Upper lobe of right lung (tissue), 1 donor: ENCODE results near the gene ARMC9. TPM values are rescaled to one million over a fixed set of nuclear protein-coding genes. Genes with fewer than 3 reads are reported as not detected.

ENCODE experiments used
- ATAC-seq: fragments of 200-7000 bp; cut with Tn5 transposase; one replicate; pipeline ENCODE4 v1.9.1; 2020; ENCODE audit warnings: mild to moderate bottlenecking, moderate library complexity
- DNase-seq: peaks from one replicate; pipeline ENCODE4 v3.0.0-alpha.2; 2020
- H3K27ac ChIP-seq: fragments of 200-600 bp; one replicate; pipeline ENCODE4 v1.8.0; 2022
- H3K27me3 ChIP-seq: fragments of 200-600 bp; one replicate; pipeline ENCODE4 v1.8.0; 2022; ENCODE audit warnings: mild to moderate bottlenecking
- H3K36me3 ChIP-seq: fragments of 200-600 bp; one replicate; pipeline ENCODE4 v1.8.0; 2022
- H3K4me1 ChIP-seq: fragments of 200-600 bp; one replicate; pipeline ENCODE4 v1.8.0; 2022
- H3K4me3 ChIP-seq: fragments of 200-600 bp; one replicate; pipeline ENCODE4 v1.8.0; 2022; ENCODE audit warnings: mild to moderate bottlenecking
- H3K9me3 ChIP-seq: fragments of 200-600 bp; one replicate; pipeline ENCODE4 v1.8.0; 2022
- CTCF ChIP-seq: fragments of 200-600 bp; IDR thresholded peaks from one replicate; pipeline ENCODE4 v1.8.0; 2022; ENCODE audit warnings: antibody characterized with exemption
- intact Hi-C: fragments of 100-400 bp; cut with DNase I; formaldehyde crosslinking; loops from one replicate; pipeline ENCODE4 v1.11.0; 2022
- total RNA-seq: library from RNA; stranded (reverse); fragmentation: NEBNext Ultra II Directional; extraction: Animal tissue kit (Norgen Biotek cat#: 25700); gene quantifications from one replicate; pipeline ENCODE4 v1.2.1, GENCODE V29; 2021
- donor health status: DM: no; HTN: yes; CAD: no; lungs with severe emphysema.

The ARMC9 gene
- total RNA-seq, 1 donor from 2014 or later = 37.1 TPM

- Histone ChIP-seq H3K4me3 (no peak overlapping the region), H3K36me3 (no peaks in the 10 kb centered on the region), H3K27me3 (no peaks in the 10 kb centered on the region), H3K27ac (no peak overlapping the region), H3K9me3 (no peaks in the 10 kb centered on the region), H3K4me1 (peaks cover 10% of the 10 kb centered on the region)
- ATAC-seq = no peak
- DNase-seq = no peak
- no peak for TF ChIP-seq CTCF
- intact Hi-C loops = no loop called here
Measured at GRCh38 chr2:231203087-231203486, 4.7 kb downstream of the ARMC9 start.

GRCh38 chr2:231204146-231204545, 5.7 kb downstream of the ARMC9 start:
- H3K4me3 ChIP-seq = no peak overlapping the region
- intact Hi-C loops = no loop called here

GRCh38 chr2:231204581-231204980, 6.2 kb downstream of the ARMC9 start:
- no peak for ATAC-seq
- no peaks in the 10 kb centered on the region for H3K27me3 ChIP-seq
- no peaks in the 10 kb centered on the region for H3K36me3 ChIP-seq
- H3K4me1 ChIP-seq = peaks cover 1% of the 10 kb centered on the region
- intact Hi-C loops = no loop called here
- DNase-seq = no peak
- TF ChIP-seq CTCF = no peak
- no peaks in the 10 kb centered on the region for H3K9me3 ChIP-seq
- H3K4me3 ChIP-seq = no peak overlapping the region
- H3K27ac ChIP-seq = no peak overlapping the region

More at GRCh38 chr2:231204146-231204545, 5.7 kb downstream of the ARMC9 start:
- H3K4me1 ChIP-seq = peaks cover 6% of the 10 kb centered on the region
- TF ChIP-seq CTCF = no peak
- ATAC-seq (no peak), DNase-seq (no peak)
- no peak overlapping the region for H3K27ac ChIP-seq
- no peaks in the 10 kb centered on the region for H3K36me3 ChIP-seq
- H3K27me3 ChIP-seq = no peaks in the 10 kb centered on the region
- H3K9me3 ChIP-seq = no peaks in the 10 kb centered on the region

- H3K4me3 ChIP-seq = no peak overlapping the region
- intact Hi-C loops = no loop called here
- H3K27me3 ChIP-seq = no peaks in the 10 kb centered on the region
- no peak overlapping the region for H3K27ac ChIP-seq
- H3K4me1 ChIP-seq = no peaks in the 10 kb centered on the region
- TF ChIP-seq CTCF = no peak
- H3K9me3 ChIP-seq = no peaks in the 10 kb centered on the region
- no peaks in the 10 kb centered on the region for H3K36me3 ChIP-seq
- ATAC-seq = no peak
- no peak for DNase-seq
Measured at GRCh38 chr2:231207734-231208133, 9.3 kb downstream of the ARMC9 start.

GRCh38 chr2:231210782-231211181, 12.4 kb downstream of the ARMC9 start:
- Histone ChIP-seq H3K9me3 (no peaks in the 10 kb centered on the region), H3K36me3 (peaks cover 7% of the 10 kb centered on the region), H3K4me1 (no peaks in the 10 kb centered on the region), H3K4me3 (no peak overlapping the region), H3K27ac (no peak overlapping the region), H3K27me3 (no peaks in the 10 kb centered on the region)
- ATAC-seq (no peak), DNase-seq (no peak)
- no peak for TF ChIP-seq CTCF
- intact Hi-C loops = no loop called here

- intact Hi-C loops = no loop called here
- no peak for ATAC-seq
Measured at GRCh38 chr2:231211486-231211885, 13.1 kb downstream of the ARMC9 start.

More at GRCh38 chr2:231211486-231211885, 13.1 kb downstream of the ARMC9 start:
- H3K4me3 ChIP-seq = no peak overlapping the region
- H3K4me1 ChIP-seq = no peaks in the 10 kb centered on the region
- no peak overlapping the region for H3K27ac ChIP-seq
- H3K36me3 ChIP-seq = peaks cover 12% of the 10 kb centered on the region
- DNase-seq = no peak
- H3K9me3 ChIP-seq = no peaks in the 10 kb centered on the region
- H3K27me3 ChIP-seq = no peaks in the 10 kb centered on the region
- no peak for TF ChIP-seq CTCF
